ENCODE data around the gene TSGA10. TPM values are rescaled to one million over a fixed set of nuclear protein-coding genes. Genes with fewer than 3 reads are reported as not detected.
A peak's percentile ranks its signal among the peaks of the same experiment; 100 is the strongest.
"Not testable (repeated sequence)": the region's sequence is repeated elsewhere in the genome, so short reads cannot be mapped to it uniquely, and the experiment has no call there.

The TSGA10 gene
- total RNA-seq, 1 donor from 2014 or later: 4.3 TPM

- DNase-seq (ENCODE audit: low spot score) (no peak), ATAC-seq (peak; percentile 15)
These were observed 679 bp downstream of the TSGA10 start for GRCh38 chr2:99153921-99154604.

GRCh38 chr2:99152199-99152895, 2.4 kb downstream of the TSGA10 start:
- ATAC-seq: no peak

GRCh38 chr2:99150706-99151105, 4.0 kb downstream of the TSGA10 start:
- DNase-seq (ENCODE audit: low spot score): no peak
- ATAC-seq: no peak

More at GRCh38 chr2:99152199-99152895, 2.4 kb downstream of the TSGA10 start:
- DNase-seq (ENCODE audit: low spot score): no peak

GRCh38 chr2:99141110-99142108, 13.3 kb downstream of the TSGA10 start, which contains the start of gene C2orf15:
C2orf15 (plus strand) TSS chr2:99141707; CDS start chr2:99150559, 8,852 bp downstream.
- peak; percentile 95 for ATAC-seq
- DNase-seq (ENCODE audit: low spot score): peak; percentile 98

GRCh38 chr2:99140860-99141109, 14.0 kb downstream of the TSGA10 start:
- DNase-seq (ENCODE audit: low spot score) (no peak), ATAC-seq (peak; percentile 55)

GRCh38 chr2:99140056-99140859, 14.5 kb downstream of the TSGA10 start:
- ATAC-seq (no peak), DNase-seq (ENCODE audit: low spot score) (no peak)

GRCh38 chr2:99139003-99139402, 15.7 kb downstream of the TSGA10 start:
- DNase-seq (ENCODE audit: low spot score) (no peak), ATAC-seq (no peak)

GRCh38 chr2:99135044-99135556, 19.6 kb downstream of the TSGA10 start:
- ATAC-seq; DNase-seq (ENCODE audit: low spot score): not testable (repeated sequence)

GRCh38 chr2:99127981-99128380, 26.8 kb downstream of the TSGA10 start:
- ATAC-seq (no peak), DNase-seq (ENCODE audit: low spot score) (no peak)

- DNase-seq (ENCODE audit: low spot score): no peak
These were observed 42.1 kb downstream of the TSGA10 start for GRCh38 chr2:99112617-99113016.

GRCh38 chr2:99111945-99112344, 42.8 kb downstream of the TSGA10 start:
- no peak for DNase-seq (ENCODE audit: low spot score)
- ATAC-seq: no peak

More at GRCh38 chr2:99112617-99113016, 42.1 kb downstream of the TSGA10 start:
- no peak for ATAC-seq

- no peak for ATAC-seq
- no peak for DNase-seq (ENCODE audit: low spot score)
These were observed 43.5 kb downstream of the TSGA10 start for GRCh38 chr2:99111236-99111635.

- no peak for ATAC-seq
- DNase-seq (ENCODE audit: low spot score): no peak
These were observed 47.8 kb downstream of the TSGA10 start for GRCh38 chr2:99106913-99107312.

- DNase-seq (ENCODE audit: low spot score): no peak
- no peak for ATAC-seq
These were observed 50.7 kb downstream of the TSGA10 start for GRCh38 chr2:99104006-99104405.

- ATAC-seq (peak; percentile 99), DNase-seq (ENCODE audit: low spot score) (no peak)
These were observed 53.0 kb downstream of the TSGA10 start for GRCh38 chr2:99101697-99102096.

- ATAC-seq (no peak), DNase-seq (ENCODE audit: low spot score) (no peak)
These were observed 58.0 kb downstream of the TSGA10 start for GRCh38 chr2:99096728-99097127.

- ATAC-seq (no peak), DNase-seq (ENCODE audit: low spot score) (no peak)
These were observed 66.7 kb downstream of the TSGA10 start for GRCh38 chr2:99088017-99088416.

- ATAC-seq: no peak
- DNase-seq (ENCODE audit: low spot score): no peak
These were observed 68.4 kb downstream of the TSGA10 start for GRCh38 chr2:99086385-99086784.

- no peak for ATAC-seq
- no peak for DNase-seq (ENCODE audit: low spot score)
These were observed 69.3 kb downstream of the TSGA10 start for GRCh38 chr2:99085421-99085820.

GRCh38 chr2:99084256-99084655, 70.5 kb downstream of the TSGA10 start:
- DNase-seq (ENCODE audit: low spot score) (no peak), ATAC-seq (no peak)
